Esophagus muscularis mucosa (tissue), 4 donors: Measurements from ENCODE around the gene LRRC4.

Experiments used
- EP300 ChIP-seq: sonication (generic); formaldehyde crosslinking; IDR thresholded peaks from one replicate; pipeline ENCODE4 v1.6.1; 2017; ENCODE audit warnings: antibody characterized with exemption
- POLR2A ChIP-seq: fragments of 450-650 bp; IDR thresholded peaks from one replicate; pipeline ENCODE4 v1.6.1; 2017; ENCODE audit warnings: antibody characterized with exemption, moderate library complexity, mild to moderate bottlenecking, low read depth
- POLR2AphosphoS5 ChIP-seq, 2 donors: sonication (generic); formaldehyde crosslinking; IDR thresholded peaks; one replicate each; pipeline ENCODE4 v1.6.1; 2017; ENCODE audit warnings: antibody characterized with exemption in 2 of 2
- TF ChIP-seq, protein P1 (sequence below), 3 experiments: fragments of 200-600 bp in 2 of 3; fragments of 450-650 bp in 1 of 3; sonication (generic) in 2 of 3; IDR thresholded peaks; one replicate each; pipeline ENCODE4 v1.5.1; 2017 to 2019; ENCODE audit warnings: antibody characterized with exemption in 3 of 3, mild to moderate bottlenecking in 2 of 3, moderate library complexity in 1 of 3

DNA sequence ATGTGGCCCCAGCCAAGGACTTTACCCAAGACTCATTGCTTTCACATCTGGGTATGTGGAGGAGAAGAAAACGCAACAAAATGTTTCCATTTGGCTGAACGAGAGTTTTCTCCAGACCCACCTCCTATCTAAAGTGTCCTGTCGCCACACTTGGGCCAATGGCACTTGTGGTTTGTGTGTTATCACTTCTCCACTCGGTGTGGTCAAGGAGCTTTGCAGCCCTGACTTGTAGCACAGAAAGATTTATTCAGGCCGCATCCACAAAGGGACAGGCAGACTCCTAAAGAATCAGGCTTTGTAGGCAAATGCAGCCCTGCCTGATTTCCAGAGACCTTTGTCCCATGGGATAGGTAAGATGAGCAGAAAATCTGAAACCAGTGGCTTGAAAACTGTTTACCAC, 12.8 kb upstream of the LRRC4 start:
- TF ChIP-seq POLR2A (no peak), POLR2AphosphoS5 (IDR thresholded peaks at IDR 0.05) (no peak), EP300 (no peak)
- TF ChIP-seq, protein P1, sequence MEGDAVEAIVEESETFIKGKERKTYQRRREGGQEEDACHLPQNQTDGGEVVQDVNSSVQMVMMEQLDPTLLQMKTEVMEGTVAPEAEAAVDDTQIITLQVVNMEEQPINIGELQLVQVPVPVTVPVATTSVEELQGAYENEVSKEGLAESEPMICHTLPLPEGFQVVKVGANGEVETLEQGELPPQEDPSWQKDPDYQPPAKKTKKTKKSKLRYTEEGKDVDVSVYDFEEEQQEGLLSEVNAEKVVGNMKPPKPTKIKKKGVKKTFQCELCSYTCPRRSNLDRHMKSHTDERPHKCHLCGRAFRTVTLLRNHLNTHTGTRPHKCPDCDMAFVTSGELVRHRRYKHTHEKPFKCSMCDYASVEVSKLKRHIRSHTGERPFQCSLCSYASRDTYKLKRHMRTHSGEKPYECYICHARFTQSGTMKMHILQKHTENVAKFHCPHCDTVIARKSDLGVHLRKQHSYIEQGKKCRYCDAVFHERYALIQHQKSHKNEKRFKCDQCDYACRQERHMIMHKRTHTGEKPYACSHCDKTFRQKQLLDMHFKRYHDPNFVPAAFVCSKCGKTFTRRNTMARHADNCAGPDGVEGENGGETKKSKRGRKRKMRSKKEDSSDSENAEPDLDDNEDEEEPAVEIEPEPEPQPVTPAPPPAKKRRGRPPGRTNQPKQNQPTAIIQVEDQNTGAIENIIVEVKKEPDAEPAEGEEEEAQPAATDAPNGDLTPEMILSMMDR (IDR thresholded peaks at IDR 0.05) = no peak
